Measurements from ENCODE around the gene CDH13. TPM values are rescaled to one million over a fixed set of nuclear protein-coding genes. Genes with fewer than 3 reads are reported as not detected.

CDH13 gene
- polyA plus RNA-seq, 1 donor from 2014 or later = 3.2 TPM

DNA sequence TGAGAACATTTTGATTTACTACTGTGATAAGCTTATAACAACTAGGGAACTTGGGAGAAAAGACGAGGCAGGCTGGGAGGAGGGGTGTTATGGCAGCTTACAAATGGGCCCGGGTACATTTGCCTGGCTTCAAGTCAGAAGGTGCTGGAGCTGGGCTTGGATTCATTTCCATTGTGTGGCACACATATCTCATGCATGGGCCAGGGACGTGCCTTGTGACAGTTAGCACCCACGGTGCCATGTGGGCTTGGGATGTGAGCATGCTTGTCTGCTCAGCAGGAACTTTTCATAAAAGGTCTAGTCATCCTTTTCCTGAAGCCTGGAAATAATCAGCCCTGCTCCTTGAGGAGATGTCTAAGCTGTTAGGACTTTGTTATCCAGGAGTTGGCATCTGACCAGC, 572.2 kb downstream of the CDH13 start:
- no peaks in the 10 kb centered on the region for H3F3A ChIP-seq (ENCODE audit: insufficient read depth, low read length, poor library complexity, severe bottlenecking)
- no peak overlapping the region for H3K4me3 ChIP-seq (ENCODE audit: low read length)
- H3K27ac ChIP-seq (ENCODE audit: low read length) = no peak overlapping the region
- H3K9me3 ChIP-seq (ENCODE audit: low read length) = no peaks in the 10 kb centered on the region
- H3K9me2 ChIP-seq (ENCODE audit: insufficient read depth, low read length) = no peaks in the 10 kb centered on the region
- H4K20me1 ChIP-seq (ENCODE audit: insufficient read depth) = no peaks in the 10 kb centered on the region
- H3K79me2 ChIP-seq (replicated peaks; ENCODE audit: insufficient read depth, low read length) = no peaks in the 10 kb centered on the region
- H3K9ac ChIP-seq (ENCODE audit: low read length) = no peak overlapping the region
- H3K27me3 ChIP-seq (ENCODE audit: insufficient read depth, low read depth, low read length) = no peaks in the 10 kb centered on the region
- H3K36me3 ChIP-seq (ENCODE audit: insufficient read depth, low read length) = no peaks in the 10 kb centered on the region
- no peak overlapping the region for H3K4me2 ChIP-seq (ENCODE audit: low read length)
- TF ChIP-seq TAF1 (IDR thresholded peaks at IDR 0.05; ENCODE audit: low read depth) (no peak), RAD21 (conservative IDR thresholded peaks at IDR 0.05) (no peak), EP300 (conservative IDR thresholded peaks at IDR 0.05; ENCODE audit: poor library complexity, severe bottlenecking) (no peak), SMC3 (conservative IDR thresholded peaks at IDR 0.05; ENCODE audit: poor library complexity) (no peak), POLR2AphosphoS5 (IDR thresholded peaks at IDR 0.05) (no peak), MXI1 (conservative IDR thresholded peaks at IDR 0.05; ENCODE audit: poor library complexity, severe bottlenecking) (no peak), EZH2 (IDR thresholded peaks at IDR 0.05; ENCODE audit: borderline replicate concordance, insufficient read depth, low read length, poor library complexity, severe bottlenecking) (no peak)
- TF ChIP-seq, protein P1, sequence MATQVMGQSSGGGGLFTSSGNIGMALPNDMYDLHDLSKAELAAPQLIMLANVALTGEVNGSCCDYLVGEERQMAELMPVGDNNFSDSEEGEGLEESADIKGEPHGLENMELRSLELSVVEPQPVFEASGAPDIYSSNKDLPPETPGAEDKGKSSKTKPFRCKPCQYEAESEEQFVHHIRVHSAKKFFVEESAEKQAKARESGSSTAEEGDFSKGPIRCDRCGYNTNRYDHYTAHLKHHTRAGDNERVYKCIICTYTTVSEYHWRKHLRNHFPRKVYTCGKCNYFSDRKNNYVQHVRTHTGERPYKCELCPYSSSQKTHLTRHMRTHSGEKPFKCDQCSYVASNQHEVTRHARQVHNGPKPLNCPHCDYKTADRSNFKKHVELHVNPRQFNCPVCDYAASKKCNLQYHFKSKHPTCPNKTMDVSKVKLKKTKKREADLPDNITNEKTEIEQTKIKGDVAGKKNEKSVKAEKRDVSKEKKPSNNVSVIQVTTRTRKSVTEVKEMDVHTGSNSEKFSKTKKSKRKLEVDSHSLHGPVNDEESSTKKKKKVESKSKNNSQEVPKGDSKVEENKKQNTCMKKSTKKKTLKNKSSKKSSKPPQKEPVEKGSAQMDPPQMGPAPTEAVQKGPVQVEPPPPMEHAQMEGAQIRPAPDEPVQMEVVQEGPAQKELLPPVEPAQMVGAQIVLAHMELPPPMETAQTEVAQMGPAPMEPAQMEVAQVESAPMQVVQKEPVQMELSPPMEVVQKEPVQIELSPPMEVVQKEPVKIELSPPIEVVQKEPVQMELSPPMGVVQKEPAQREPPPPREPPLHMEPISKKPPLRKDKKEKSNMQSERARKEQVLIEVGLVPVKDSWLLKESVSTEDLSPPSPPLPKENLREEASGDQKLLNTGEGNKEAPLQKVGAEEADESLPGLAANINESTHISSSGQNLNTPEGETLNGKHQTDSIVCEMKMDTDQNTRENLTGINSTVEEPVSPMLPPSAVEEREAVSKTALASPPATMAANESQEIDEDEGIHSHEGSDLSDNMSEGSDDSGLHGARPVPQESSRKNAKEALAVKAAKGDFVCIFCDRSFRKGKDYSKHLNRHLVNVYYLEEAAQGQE (IDR thresholded peaks at IDR 0.05; ENCODE audit: borderline replicate concordance) = no peak
- TF ChIP-seq, protein P2, sequence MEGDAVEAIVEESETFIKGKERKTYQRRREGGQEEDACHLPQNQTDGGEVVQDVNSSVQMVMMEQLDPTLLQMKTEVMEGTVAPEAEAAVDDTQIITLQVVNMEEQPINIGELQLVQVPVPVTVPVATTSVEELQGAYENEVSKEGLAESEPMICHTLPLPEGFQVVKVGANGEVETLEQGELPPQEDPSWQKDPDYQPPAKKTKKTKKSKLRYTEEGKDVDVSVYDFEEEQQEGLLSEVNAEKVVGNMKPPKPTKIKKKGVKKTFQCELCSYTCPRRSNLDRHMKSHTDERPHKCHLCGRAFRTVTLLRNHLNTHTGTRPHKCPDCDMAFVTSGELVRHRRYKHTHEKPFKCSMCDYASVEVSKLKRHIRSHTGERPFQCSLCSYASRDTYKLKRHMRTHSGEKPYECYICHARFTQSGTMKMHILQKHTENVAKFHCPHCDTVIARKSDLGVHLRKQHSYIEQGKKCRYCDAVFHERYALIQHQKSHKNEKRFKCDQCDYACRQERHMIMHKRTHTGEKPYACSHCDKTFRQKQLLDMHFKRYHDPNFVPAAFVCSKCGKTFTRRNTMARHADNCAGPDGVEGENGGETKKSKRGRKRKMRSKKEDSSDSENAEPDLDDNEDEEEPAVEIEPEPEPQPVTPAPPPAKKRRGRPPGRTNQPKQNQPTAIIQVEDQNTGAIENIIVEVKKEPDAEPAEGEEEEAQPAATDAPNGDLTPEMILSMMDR (IDR thresholded peaks at IDR 0.05; ENCODE audit: poor library complexity, severe bottlenecking) = no peak
- H2AFZ ChIP-seq (ENCODE audit: low read depth, low read length) = no peak overlapping the region

DNA sequence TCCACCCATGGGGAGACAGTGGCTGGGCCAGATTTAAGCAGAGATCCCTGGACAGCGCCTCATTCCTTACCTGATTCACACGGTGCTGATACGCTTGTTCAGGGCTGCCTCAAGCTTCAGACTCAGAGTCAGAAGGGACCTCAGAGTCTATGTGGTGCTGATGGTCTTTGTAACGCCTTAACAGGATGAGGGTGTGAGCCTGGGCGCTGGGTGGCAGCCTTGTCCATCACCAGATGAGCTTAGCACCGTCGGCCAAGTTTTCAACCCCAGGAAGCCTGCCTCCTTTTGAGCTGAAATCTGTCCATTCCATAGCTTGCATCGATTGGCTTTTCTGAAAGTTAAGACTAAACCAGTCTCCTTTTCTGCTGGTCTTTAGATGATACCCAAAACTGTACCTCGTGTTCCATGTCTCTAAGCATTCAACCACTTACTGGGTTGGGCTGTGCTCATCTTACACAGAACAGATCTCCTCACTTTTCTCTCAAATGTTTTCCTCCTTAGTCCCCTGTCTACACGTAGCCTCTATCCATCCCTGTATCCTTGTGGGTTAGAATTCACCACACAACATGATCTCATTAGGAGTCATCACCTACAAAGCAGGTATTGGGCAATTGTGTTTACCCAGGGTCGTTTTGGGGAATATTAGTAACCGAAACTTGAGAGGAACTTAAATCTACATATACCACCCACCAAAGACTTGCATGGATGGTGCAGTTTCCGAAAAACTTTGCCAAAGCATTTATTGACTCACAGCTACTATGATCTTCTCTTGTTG, 573.4 kb downstream of the CDH13 start:
- Histone ChIP-seq H3K9me2 (ENCODE audit: insufficient read depth, low read length) (no peaks in the 10 kb centered on the region), H3K79me2 (replicated peaks; ENCODE audit: insufficient read depth, low read length) (no peaks in the 10 kb centered on the region), H4K20me1 (ENCODE audit: insufficient read depth) (no peaks in the 10 kb centered on the region), H3K4me3 (ENCODE audit: low read length) (no peak overlapping the region), H3K4me2 (ENCODE audit: low read length) (no peak overlapping the region), H3K27ac (ENCODE audit: low read length) (no peak overlapping the region), H3K36me3 (ENCODE audit: insufficient read depth, low read length) (no peaks in the 10 kb centered on the region), H3K9ac (ENCODE audit: low read length) (no peak overlapping the region), H2AFZ (ENCODE audit: low read depth, low read length) (no peak overlapping the region), H3F3A (ENCODE audit: insufficient read depth, low read length, poor library complexity, severe bottlenecking) (no peaks in the 10 kb centered on the region), H3K9me3 (ENCODE audit: low read length) (no peaks in the 10 kb centered on the region), H3K27me3 (ENCODE audit: insufficient read depth, low read depth, low read length) (no peaks in the 10 kb centered on the region)
- TF ChIP-seq, protein P2 (IDR thresholded peaks at IDR 0.05; ENCODE audit: poor library complexity, severe bottlenecking) = peak; percentile 10
- TF ChIP-seq EP300 (conservative IDR thresholded peaks at IDR 0.05; ENCODE audit: poor library complexity, severe bottlenecking) (no peak), RAD21 (conservative IDR thresholded peaks at IDR 0.05) (peak; percentile 25)

Measured in neural cell (in vitro differentiated cells).